Stimulated activated CD4-positive, alpha-beta T cell treated with anti-CD3 and anti-CD28 coated beads, TNF-alpha, amount 100 ng/mL, for 4 hours (primary cell): ENCODE measurements around the gene EIF3L.
"Not testable (repeated sequence)": the region's sequence is repeated elsewhere in the genome, so short reads cannot be mapped to it uniquely, and the experiment has no call there.

Experiments used
- DNase-seq, 3 experiments: peaks; one replicate each; pipeline ENCODE4 v3.0.0-alpha.2; 2020; ENCODE audit warnings: low read depth in 3 of 3

Gene EIF3L

DNA sequence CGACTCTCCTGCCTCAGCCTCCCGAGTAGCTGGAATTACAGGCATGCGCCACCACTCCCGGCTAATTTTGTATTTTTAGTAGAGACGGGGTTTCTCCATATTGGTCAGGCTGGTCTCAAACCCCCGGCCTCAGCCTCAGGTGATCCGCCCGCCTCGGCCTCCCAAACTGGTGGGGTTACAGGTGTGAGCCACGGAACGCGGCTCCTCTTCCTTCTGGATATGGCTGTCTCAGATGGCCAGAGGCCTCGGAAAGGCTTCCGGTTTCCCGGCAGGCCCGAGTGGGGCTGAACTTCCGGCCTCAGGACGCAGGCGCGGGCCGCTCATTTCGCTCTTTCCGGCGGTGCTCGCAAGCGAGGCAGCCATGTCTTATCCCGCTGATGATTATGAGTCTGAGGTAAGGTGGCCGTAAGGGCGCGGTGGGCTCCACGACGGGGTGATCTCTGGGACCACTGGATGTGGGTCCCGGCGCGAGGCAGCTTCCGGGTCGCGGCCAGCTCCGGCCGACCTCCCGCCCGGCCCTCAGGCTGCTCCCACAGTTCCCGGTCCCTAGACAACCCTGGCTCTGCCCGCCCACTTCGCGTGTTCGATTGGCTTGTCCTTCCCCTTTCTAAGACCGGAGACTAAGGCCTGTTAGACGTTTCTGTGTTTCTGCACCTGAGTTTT, at the start of gene EIF3L:
Gene EIF3L (plus strand): TSS at position 331 of the 663 bp plus-strand sequence. CDS start 31 bp downstream, at position 362.
- DNase-seq = peak; percentile 69 to 81 (median 74)

DNA sequence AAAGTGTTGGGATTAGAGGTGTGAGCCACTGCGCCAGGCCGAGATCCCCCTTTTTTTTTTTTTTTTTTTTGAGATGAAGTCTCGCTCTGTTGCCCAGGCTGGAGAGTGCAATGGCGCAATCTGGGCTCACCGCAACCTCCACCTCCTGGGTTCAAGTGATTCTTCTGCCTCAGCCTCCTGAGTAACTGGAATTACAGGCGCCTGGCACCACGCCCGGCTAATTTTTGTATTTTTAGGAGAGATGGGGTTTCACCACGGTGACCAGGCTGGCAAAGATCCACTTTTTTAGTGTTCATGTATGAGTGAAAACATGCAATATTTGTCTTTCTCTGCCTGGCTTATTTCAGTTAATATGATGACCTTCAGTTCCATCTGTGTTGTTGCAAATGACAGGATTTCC, 49.2 kb upstream of the EIF3L start:
- DNase-seq = not testable (repeated sequence)

GRCh38 chr22:37801946-37802309, 47.3 kb upstream of the EIF3L start:
- DNase-seq = no peak

DNA sequence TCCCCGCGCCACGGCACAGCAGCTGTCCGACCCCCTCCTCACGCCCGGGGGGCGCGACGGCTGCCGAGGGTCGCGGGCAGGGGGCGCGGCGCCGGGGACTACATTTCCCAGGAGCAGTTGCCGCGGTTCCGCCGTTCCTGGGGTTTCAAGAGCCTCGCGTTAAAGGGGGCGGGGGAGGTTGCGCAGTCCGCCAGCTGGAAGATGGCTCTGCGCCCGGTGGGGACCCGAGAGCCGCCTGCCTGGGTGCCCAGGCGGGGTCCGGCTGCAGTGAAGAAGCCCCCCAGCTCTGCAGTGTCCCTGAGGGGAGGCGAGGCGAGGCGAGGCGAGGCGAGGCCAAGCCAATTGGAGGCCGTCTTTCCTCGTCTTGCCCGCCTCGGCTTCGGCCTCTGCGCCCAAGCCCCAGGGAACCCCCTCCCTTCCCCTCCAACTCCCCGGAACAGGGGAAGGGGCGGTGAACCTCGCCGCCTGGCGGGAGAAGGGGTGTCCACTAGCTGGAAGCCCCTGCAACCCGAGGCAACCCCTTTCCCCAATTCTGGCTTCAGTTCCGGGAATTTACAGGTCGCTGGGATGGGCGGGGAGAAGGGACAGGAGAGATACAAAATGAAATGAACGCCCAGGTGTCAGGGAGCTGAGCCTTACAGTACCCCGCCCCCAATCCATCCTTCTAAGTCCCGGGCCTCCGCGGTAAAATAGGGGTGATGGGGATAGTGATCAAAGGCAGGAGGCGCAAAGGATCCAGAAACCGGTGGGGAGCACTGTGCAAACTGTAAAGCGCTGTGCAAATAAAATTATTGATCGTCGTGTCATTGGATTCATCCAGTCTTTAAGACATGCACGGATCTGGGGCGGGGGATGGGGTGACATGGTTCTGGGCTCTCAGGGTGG, 46.7 kb upstream of the EIF3L start:
- no peak for DNase-seq

DNA sequence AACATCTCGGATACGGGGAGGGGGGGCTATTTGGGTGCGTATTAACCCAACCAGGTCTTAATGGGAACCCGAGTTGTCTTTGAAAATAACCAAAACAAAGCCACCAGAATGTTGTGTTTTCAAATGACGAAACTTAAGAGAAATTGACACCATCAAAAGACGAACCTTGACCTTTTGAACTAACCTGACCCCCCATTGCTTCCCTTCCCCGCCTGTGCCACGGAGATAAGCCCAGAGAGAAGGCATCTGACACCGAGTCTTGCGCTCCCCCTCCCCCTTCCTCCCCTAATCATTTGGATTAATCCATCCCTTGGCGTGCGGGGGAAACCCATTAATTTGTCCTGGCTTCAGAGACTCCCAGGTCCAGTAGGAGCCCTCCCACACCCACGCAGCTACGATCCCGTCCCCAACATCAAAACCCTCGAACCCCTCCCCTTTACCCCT, 46.0 kb upstream of the EIF3L start:
- no peak for DNase-seq

GRCh38 chr22:37803639-37804351, 45.4 kb upstream of the EIF3L start:
- no peak for DNase-seq

DNA sequence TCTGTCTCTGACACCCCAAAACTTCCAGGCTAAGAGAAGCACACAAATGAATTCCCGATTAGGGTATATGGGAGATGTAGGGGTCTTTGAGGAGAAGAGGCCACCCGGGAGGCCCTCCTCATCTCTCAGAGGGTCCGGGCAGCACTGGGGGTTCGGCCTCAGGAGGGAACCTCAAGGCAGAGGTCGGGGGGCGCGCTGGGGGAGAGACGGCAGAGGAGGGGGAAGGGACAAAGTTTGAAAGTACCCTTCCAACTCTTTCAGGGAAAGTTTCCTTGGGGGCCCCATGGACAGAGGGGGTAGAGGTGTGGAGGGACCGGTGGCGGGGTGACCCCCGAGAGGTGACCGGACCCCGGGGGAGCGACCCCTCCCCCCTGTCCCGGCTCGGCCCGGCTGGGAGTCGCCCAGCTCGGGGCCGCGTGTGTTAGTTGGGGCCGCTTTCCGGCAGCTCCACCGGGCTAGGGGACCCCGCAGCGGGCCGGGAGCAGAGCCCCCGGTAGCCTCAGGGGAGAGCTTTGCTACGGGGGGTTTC, 44.8 kb upstream of the EIF3L start:
- no peak for DNase-seq

DNA sequence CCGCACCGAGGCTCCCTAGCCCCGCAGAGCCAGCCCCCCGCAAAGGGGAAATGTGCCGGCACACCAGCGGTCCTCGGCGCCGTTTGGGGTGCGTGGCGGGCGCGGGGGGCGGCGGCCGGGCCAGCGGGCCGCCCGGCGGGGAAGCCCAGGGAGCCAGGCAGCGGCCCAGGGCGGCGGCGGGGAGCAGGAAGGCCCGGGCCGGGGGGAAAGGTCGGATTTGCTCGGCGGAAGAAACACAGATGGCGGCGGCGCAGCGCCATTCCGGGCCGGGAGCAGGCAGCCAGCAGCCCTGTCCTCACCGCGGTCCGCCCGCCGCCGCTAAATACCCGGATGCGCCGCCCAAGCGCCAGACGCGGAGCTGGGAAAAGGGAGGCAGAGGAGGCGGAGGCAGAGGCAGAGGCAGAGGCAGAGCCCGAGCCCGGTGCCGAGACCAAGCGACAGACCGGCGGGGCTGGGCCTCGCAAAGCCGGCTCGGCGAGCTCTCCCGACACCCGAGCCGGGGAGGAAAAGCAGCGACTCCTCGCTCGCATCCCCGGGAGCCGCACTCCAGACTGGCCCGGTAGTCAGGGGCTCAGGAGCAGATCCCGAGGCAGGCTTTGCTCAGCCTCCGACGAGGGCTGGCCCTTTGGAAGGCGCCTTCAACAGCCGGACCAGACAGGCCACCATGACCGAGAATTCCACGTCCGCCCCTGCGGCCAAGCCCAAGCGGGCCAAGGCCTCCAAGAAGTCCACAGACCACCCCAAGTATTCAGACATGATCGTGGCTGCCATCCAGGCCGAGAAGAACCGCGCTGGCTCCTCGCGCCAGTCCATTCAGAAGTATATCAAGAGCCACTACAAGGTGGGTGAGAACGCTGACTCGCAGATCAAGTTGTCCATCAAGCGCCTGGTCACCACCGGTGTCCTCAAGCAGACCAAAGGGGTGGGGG, 44.1 kb upstream of the EIF3L start:
- DNase-seq = peak in 2 of 3 experiments; percentile 32 to 50

DNA sequence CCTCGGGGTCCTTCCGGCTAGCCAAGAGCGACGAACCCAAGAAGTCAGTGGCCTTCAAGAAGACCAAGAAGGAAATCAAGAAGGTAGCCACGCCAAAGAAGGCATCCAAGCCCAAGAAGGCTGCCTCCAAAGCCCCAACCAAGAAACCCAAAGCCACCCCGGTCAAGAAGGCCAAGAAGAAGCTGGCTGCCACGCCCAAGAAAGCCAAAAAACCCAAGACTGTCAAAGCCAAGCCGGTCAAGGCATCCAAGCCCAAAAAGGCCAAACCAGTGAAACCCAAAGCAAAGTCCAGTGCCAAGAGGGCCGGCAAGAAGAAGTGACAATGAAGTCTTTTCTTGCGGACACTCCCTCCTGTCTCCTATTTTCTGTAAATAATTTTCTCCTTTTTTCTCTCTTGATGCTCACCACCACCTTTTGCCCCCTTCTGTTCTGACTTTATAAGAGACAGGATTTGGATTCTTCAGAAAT, 43.4 kb upstream of the EIF3L start:
- no peak for DNase-seq

DNA sequence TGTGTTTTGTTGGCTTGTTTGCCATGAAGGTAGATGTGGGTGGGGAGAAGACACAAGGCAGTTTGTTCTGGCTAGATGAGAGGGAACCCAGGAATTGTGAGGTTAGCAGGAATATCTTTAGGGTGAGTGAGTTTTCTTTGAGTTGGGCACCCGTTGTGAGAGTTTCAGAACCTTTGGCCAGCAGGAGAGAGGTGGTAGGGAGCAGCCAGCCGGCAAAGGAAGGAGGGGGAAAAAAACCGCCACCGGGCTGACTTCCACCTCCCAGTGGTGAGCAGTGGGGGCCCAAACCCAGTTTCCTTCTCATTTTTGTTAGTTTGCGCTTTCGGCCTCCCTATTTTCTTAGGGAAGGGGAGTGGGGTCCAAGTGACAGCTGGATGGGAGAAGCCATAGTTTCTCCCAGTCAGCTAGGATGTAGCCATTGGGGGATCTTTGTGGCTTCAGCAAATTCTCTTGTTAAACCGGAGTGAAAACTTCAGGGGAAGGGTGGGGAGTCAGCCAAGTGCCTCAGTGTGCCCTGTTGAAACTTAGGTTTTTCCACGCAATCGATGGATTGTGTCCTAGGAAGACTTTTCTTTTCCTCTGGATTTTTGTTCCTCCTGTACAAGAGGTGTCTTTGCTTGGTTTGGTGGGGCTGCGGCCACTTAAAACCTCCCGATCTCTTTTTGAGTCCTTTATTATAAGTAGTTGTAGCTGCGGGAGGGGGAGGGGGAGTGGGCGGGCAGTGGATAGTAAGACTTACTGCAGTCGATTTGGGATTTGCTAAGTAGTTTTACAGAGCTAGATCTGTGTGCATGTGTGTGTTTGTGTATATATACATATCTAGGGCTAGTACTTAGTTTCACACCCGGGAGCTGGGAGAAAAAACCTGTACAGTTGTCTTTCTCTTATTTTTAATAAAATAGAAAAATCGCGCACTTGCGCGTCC, 42.5 kb upstream of the EIF3L start:
- DNase-seq = no peak

GRCh38 chr22:37807410-37808293, 41.6 kb upstream of the EIF3L start, which contains the start of gene GCAT:
GCAT (plus strand) TSS chr22:37807934; CDS start chr22:37807968, 34 bp downstream.
- peak; percentile 74 to 88 (median 80) for DNase-seq

GRCh38 chr22:37808294-37808657, 40.9 kb upstream of the EIF3L start:
- no peak for DNase-seq

- DNase-seq = no peak
Measured at GRCh38 chr22:37809672-37810333, 39.4 kb upstream of the EIF3L start.

GRCh38 chr22:37811867-37812266, 37.4 kb upstream of the EIF3L start:
- DNase-seq = no peak

GRCh38 chr22:37812869-37813678, 36.1 kb upstream of the EIF3L start:
- no peak for DNase-seq

DNA sequence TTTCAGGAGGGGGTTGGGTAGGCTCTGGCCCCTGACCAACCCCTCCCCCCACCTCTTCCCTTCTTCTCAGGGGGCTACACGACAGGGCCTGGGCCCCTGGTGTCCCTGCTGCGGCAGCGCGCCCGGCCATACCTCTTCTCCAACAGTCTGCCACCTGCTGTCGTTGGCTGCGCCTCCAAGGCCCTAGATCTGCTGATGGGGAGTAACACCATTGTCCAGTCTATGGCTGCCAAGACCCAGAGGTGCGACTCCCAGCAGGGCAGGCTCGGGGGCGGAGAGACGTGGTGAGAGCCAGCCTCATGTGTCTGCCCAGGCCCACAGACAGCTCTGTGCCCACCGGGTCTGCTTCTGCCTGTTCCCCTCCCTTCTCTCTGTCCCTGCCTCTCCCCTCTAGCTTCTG, 33.6 kb upstream of the EIF3L start:
- no peak for DNase-seq

DNA sequence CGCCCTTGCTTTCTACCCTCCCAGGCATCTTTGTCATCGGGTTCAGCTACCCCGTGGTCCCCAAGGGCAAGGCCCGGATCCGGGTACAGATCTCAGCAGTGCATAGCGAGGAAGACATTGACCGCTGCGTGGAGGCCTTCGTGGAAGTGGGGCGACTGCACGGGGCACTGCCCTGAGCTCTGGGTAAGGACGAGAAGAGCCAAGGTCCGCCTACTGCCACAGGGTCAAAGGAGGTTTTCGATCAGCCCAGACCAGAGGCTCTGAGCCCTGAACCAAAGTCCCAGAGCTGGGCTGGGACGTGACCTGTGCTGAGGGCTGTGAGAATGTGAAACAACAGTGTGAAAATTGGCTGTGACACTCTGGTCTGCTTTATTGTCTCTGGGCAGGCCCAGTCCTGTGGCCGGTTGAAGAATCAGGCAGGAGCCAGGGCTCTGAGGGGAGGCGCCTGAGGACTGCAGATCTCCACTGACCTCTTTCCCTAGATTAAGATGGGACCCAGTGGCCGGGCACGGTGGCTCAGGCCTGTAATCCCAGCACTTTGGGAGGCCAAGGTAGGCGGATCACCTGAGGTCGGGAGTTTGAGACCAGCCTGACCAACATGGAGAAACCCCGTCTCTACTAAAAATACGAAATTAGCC, 32.6 kb upstream of the EIF3L start:
- no peak for DNase-seq
